ELR (cell line): ENCODE results near the gene EPHB2.

Source experiments
- DNase-seq: peaks from one replicate; pipeline ENCODE4 v3.0.0-alpha.2; 2015; ENCODE audit warnings: low read depth

EPHB2 gene

GRCh38 chr1:22803833-22804232, 93.2 kb downstream of the EPHB2 start:
- no peak for DNase-seq

- no peak for DNase-seq
These were observed 93.8 kb downstream of the EPHB2 start for GRCh38 chr1:22804406-22804805.

GRCh38 chr1:22804969-22805671, 94.5 kb downstream of the EPHB2 start:
- DNase-seq: no peak

- no peak for DNase-seq
These were observed 95.0 kb downstream of the EPHB2 start for GRCh38 chr1:22805672-22806038.

- no peak for DNase-seq
These were observed 95.9 kb downstream of the EPHB2 start for GRCh38 chr1:22806584-22806983.

- DNase-seq: no peak
These were observed 96.7 kb downstream of the EPHB2 start for GRCh38 chr1:22807340-22807739.

GRCh38 chr1:22808186-22808675, 97.6 kb downstream of the EPHB2 start:
- DNase-seq: peak; percentile 83

- DNase-seq: peak; percentile 87
These were observed 98.2 kb downstream of the EPHB2 start for GRCh38 chr1:22808676-22809483.

GRCh38 chr1:22809783-22810182, 99.1 kb downstream of the EPHB2 start:
- no peak for DNase-seq

GRCh38 chr1:22810378-22810777, 99.7 kb downstream of the EPHB2 start:
- DNase-seq: no peak

- DNase-seq: no peak
These were observed 101.6 kb downstream of the EPHB2 start for GRCh38 chr1:22812092-22812880.

GRCh38 chr1:22812993-22813790, 102.6 kb downstream of the EPHB2 start:
- no peak for DNase-seq

GRCh38 chr1:22814176-22815042, 103.8 kb downstream of the EPHB2 start:
- DNase-seq: no peak

- no peak for DNase-seq
These were observed 104.4 kb downstream of the EPHB2 start for GRCh38 chr1:22815043-22815365.

GRCh38 chr1:22815421-22816066, 104.9 kb downstream of the EPHB2 start:
- no peak for DNase-seq

- no peak for DNase-seq
These were observed 105.6 kb downstream of the EPHB2 start for GRCh38 chr1:22816067-22816775.

- DNase-seq: no peak
These were observed 106.2 kb downstream of the EPHB2 start for GRCh38 chr1:22816803-22817202.

GRCh38 chr1:22817462-22817861, 106.8 kb downstream of the EPHB2 start:
- no peak for DNase-seq

GRCh38 chr1:22818061-22818770, 107.6 kb downstream of the EPHB2 start:
- DNase-seq: no peak
